KMS-11 (cell line): ENCODE results near the gene LSG1.

Source experiments
- H2AFZ ChIP-seq: fragments of 200-600 bp; sonication (generic); 2 replicates; pipeline ENCODE4 v1.6.1; 2016; ENCODE audit warnings: antibody characterized with exemption, mixed run types, low read depth
- H3K27ac ChIP-seq: fragments of 200-600 bp; sonication (generic); 2 replicates; pipeline ENCODE4 v1.6.1; 2016; ENCODE audit warnings: mild to moderate bottlenecking, mixed run types
- H3K27me3 ChIP-seq: fragments of 200-600 bp; sonication (generic); 2 replicates; pipeline ENCODE4 v1.6.1; 2017; ENCODE audit warnings: mild to moderate bottlenecking, low read depth, mixed run types, moderate library complexity; ENCODE audit not compliant: insufficient read depth
- H3K36me3 ChIP-seq: fragments of 200-600 bp; sonication (generic); 2 replicates; pipeline ENCODE4 v1.6.1; 2017; ENCODE audit warnings: mild to moderate bottlenecking, mixed run types; ENCODE audit not compliant: insufficient read depth
- H3K4me1 ChIP-seq: fragments of 200-600 bp; sonication (generic); 2 replicates; pipeline ENCODE4 v1.6.1; 2016; ENCODE audit warnings: mild to moderate bottlenecking, low read depth, mixed run types; ENCODE audit not compliant: poor library complexity, severe bottlenecking
- H3K4me2 ChIP-seq: fragments of 200-600 bp; sonication (generic); 2 replicates; pipeline ENCODE4 v1.7.0; 2016; ENCODE audit warnings: mild to moderate bottlenecking, mixed run types
- H3K4me3 ChIP-seq: fragments of 200-600 bp; sonication (generic); IDR thresholded peaks from 2 replicates; pipeline ENCODE4 v1.6.1; 2017; ENCODE audit warnings: low read depth, low read length, mixed read lengths; ENCODE audit not compliant: insufficient read depth
- H3K79me2 ChIP-seq: fragments of 200-600 bp; sonication (generic); 2 replicates; pipeline ENCODE4 v1.6.1; 2016; ENCODE audit warnings: low read depth, mixed run types; ENCODE audit not compliant: insufficient read depth
- H3K9ac ChIP-seq: fragments of 200-600 bp; sonication (generic); 2 replicates; pipeline ENCODE4 v1.6.1; 2016; ENCODE audit warnings: mild to moderate bottlenecking, mixed run types
- H4K20me1 ChIP-seq: fragments of 200-600 bp; sonication (generic); 2 replicates; pipeline ENCODE4 v1.6.1; 2016; ENCODE audit warnings: mild to moderate bottlenecking, mixed run types; ENCODE audit not compliant: insufficient read depth
- TF ChIP-seq, protein P1 (sequence below): fragments of 200-600 bp; sonication (generic); conservative IDR thresholded peaks from 2 replicates; pipeline ENCODE4 v1.6.1; 2017; ENCODE audit warnings: low read depth, mild to moderate bottlenecking, antibody characterized with exemption, low read length, moderate library complexity, mixed read lengths

Gene LSG1

DNA sequence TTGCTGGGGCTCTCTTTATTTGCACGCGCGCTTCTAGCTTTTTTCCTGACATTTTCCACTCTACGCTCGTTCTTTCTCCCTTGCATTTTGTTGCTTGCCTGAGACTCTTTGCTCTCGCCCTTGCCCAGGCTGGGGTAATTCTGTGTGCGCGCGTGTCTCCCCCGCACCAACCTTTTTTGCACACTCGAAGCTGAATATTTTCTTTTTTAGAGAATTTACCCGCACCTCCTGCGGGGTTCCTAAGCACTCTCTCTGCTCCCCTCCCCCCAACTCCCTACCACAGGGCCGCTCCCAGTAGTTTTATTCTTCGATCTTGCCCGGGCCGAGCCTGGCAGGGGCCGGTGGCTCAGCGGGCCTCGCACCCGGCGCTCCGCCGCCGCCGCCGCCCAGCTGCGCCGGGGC lies 14.4 kb upstream of the LSG1 start:
- TF ChIP-seq, protein P1, sequence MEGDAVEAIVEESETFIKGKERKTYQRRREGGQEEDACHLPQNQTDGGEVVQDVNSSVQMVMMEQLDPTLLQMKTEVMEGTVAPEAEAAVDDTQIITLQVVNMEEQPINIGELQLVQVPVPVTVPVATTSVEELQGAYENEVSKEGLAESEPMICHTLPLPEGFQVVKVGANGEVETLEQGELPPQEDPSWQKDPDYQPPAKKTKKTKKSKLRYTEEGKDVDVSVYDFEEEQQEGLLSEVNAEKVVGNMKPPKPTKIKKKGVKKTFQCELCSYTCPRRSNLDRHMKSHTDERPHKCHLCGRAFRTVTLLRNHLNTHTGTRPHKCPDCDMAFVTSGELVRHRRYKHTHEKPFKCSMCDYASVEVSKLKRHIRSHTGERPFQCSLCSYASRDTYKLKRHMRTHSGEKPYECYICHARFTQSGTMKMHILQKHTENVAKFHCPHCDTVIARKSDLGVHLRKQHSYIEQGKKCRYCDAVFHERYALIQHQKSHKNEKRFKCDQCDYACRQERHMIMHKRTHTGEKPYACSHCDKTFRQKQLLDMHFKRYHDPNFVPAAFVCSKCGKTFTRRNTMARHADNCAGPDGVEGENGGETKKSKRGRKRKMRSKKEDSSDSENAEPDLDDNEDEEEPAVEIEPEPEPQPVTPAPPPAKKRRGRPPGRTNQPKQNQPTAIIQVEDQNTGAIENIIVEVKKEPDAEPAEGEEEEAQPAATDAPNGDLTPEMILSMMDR = no peak
- peak overlapping the region; percentile 84 for H2AFZ ChIP-seq
- H3K4me2 ChIP-seq = peak overlapping the region; percentile 59
- peak overlapping the region; percentile 14 for H3K4me3 ChIP-seq
- H3K9ac ChIP-seq = no peak overlapping the region
- peaks cover 42% of the 10 kb centered on the region for H3K4me1 ChIP-seq
- peaks cover 13% of the 10 kb centered on the region for H3K27me3 ChIP-seq
- H3K36me3 ChIP-seq = no peaks in the 10 kb centered on the region
- H3K27ac ChIP-seq = no peak overlapping the region
- no peaks in the 10 kb centered on the region for H3K79me2 ChIP-seq
- H4K20me1 ChIP-seq = no peaks in the 10 kb centered on the region

DNA sequence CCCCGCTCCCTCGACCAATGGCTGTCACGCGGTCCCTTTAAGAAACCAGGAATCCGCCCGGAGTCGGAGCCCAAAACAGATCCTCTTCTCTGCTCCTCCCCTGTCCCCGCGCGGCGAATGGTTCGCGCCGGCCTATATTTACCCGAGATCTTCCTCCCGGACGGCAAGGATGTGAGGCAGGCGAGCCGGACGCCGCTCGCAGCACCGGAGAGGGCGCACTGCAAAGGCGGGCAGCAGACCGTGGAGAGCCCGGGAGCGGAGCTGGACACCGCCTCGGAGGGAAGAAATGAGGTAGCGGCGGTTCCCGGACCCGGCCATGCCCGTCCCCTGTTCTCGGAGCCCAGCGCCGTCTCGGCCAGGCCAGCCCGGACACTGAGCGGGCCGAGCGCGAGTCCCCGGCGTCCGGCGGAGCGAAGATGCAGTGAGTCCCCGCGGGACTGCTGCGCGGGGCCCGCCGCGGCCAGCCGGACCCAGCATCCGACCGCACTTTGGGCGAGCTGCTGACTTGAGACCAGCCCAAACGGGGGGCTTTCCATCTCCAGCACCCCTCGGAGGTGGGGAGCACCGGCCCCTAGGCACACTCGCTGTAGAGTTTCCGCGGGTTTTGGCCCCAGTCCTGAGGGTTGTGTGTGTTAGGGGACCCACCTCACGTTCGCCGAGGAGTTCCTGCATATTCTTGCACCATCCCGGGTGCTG lies 13.9 kb upstream of the LSG1 start, which contains the start of gene FAM43A:
TSS of gene FAM43A (plus strand) at position 166 of the 696 bp plus-strand sequence. CDS start 944 bp downstream, outside the sequence.
- peak within 1 kb of the TSS; percentile 84 for H2AFZ ChIP-seq
- peak within 1 kb of the TSS; percentile 23; the same call in 1 of the 2 replicates for H3K9ac ChIP-seq
- H3K27ac ChIP-seq = no peak within 1 kb of the TSS

DNA sequence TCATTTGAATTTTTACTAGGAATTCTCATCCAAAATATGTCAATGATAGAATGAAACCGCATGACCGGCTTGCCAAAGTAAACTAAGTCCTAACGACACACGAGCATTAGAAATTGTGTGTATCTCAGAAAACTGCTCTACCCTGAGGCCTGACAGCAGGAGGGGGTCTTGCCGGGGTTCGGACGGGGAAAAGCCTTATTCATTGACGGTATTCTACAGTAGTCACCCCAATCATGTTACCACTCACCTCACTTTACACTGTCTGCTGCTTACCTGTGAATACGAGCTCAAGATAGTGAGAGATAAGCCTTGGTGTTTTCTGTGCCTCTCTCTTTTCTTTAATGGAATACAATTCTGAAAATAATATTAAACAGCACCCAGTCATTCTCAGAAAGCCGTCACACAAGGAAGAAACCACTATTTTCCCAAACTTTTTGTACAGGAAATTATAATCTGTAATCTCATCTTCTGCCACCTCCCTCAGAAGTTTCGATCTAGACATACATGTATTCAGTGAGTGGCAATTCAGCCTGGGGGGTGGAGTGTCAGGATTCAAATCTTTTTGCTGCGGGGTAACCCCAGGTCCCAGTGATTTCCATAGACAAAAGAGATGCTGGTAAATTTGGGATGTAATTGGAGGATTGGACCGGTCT lies 13.2 kb upstream of the LSG1 start:
- Histone ChIP-seq H3K27ac (no peak overlapping the region), H3K36me3 (no peaks in the 10 kb centered on the region), H3K27me3 (peaks cover 13% of the 10 kb centered on the region), H3K4me1 (peaks cover 42% of the 10 kb centered on the region), H3K79me2 (no peaks in the 10 kb centered on the region), H4K20me1 (no peaks in the 10 kb centered on the region), H2AFZ (peak overlapping the region; percentile 84), H3K4me2 (peak overlapping the region; percentile 59), H3K9ac (peak overlapping the region; percentile 23; the same call in 1 of the 2 replicates), H3K4me3 (peak overlapping the region; percentile 57)
- TF ChIP-seq, protein P1 = no peak

More for the DNA sequence above, 13.9 kb upstream of the LSG1 start, which contains the start of gene FAM43A:
- Histone ChIP-seq H3K36me3 (no peaks in the 10 kb centered on the region), H3K4me2 (peak within 1 kb of the TSS; percentile 59), H3K27me3 (peaks cover 13% of the 10 kb centered on the region), H3K79me2 (no peaks in the 10 kb centered on the region), H4K20me1 (no peaks in the 10 kb centered on the region), H3K4me1 (peaks cover 42% of the 10 kb centered on the region), H3K4me3 (peak within 1 kb of the TSS; percentile 73)
- TF ChIP-seq, protein P1 = no peak

DNA sequence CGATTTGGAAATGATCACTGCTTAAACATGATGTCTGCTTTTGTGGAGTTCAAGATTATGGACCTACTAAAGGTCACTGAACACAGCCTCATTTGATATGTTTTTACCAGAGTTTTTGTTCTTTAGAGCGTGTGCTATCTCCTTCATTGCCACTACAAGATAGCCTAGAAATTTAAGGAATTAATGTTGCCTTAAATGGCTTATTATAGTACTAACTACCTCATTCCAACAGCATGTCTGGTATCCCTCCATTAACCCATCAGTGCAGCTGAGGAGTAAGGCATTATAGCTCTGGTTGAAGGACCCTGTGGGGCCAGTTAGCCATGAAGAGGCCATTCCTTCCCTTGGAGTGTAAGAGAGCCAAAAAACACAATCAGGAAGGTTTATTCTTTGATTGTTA lies 11.4 kb upstream of the LSG1 start:
- H3K4me2 ChIP-seq = peak overlapping the region; percentile 70; the same call in 1 of the 2 replicates
- no peak overlapping the region for H3K27ac ChIP-seq
- H2AFZ ChIP-seq = no peak overlapping the region
- H3K79me2 ChIP-seq = no peaks in the 10 kb centered on the region
- no peaks in the 10 kb centered on the region for H4K20me1 ChIP-seq
- H3K36me3 ChIP-seq = no peaks in the 10 kb centered on the region
- peaks cover 42% of the 10 kb centered on the region for H3K4me1 ChIP-seq
- TF ChIP-seq, protein P1 = no peak
- no peak overlapping the region for H3K9ac ChIP-seq
- no peak overlapping the region for H3K4me3 ChIP-seq
- peaks cover 13% of the 10 kb centered on the region for H3K27me3 ChIP-seq
